B cell (primary cell): ENCODE data around the gene BNC2. TPM values are rescaled to one million over a fixed set of nuclear protein-coding genes. Genes with fewer than 3 reads are reported as not detected.

Experiments
- ATAC-seq: fragments of 200-7000 bp; cut with Tn5 transposase; one replicate; pipeline ENCODE4 v1.10.0; 2021; ENCODE audit warnings: low read depth, mild to moderate bottlenecking, moderate number of reproducible peaks, moderate library complexity
- CTCF ChIA-PET: fragments of 350-600 bp; sonication (Branson Sonifier 250); formaldehyde crosslinking; loops from one replicate; lab custom pipeline; 2021; ENCODE audit warnings: antibody characterized with exemption, inconsistent platforms; lab: Charles Lee
- POLR2A ChIA-PET: fragments of 350-600 bp; sonication (Branson Sonifier 250); formaldehyde crosslinking; loops from one replicate; lab custom pipeline; 2021; ENCODE audit warnings: antibody characterized with exemption; lab: Charles Lee
- DNase-seq: peaks from one replicate; pipeline ENCODE4 v3.0.0; 2013
- H2AFZ ChIP-seq: 2 replicates; pipeline ENCODE4 v1.6.1; 2012; ENCODE audit warnings: mild to moderate bottlenecking, low read depth, low read length; ENCODE audit not compliant: insufficient read depth, poor library complexity, severe bottlenecking
- H3K27ac ChIP-seq, 2 donors: 1 replicate in 1 of 2; 2 replicates in 1 of 2; pipeline ENCODE4 v1.5.1; 2012 to 2013; ENCODE audit warnings: low read length in 2 of 2, mild to moderate bottlenecking in 2 of 2, moderate library complexity in 1 of 2
- H3K27me3 ChIP-seq, 4 experiments: fragments of 200-600 bp in 1 of 4; sonication (generic) in 1 of 4; replicated peaks in 1 of 4; 1 replicate in 2 of 4; 2 replicates in 2 of 4; pipeline versions ENCODE4 v1.6.1 to v1.7.0; 2013 to 2016; ENCODE audit warnings: low read length in 3 of 4, mild to moderate bottlenecking in 2 of 4, mixed read lengths in 1 of 4, moderate library complexity in 1 of 4; ENCODE audit not compliant: insufficient read depth in 4 of 4, control insufficient read depth in 3 of 4; ENCODE audit errors: control extremely low read depth in 1 of 4
- H3K36me3 ChIP-seq, 2 experiments: replicated peaks in 1 of 2; 1 replicate in 1 of 2; 2 replicates in 1 of 2; pipeline versions ENCODE4 v1.6.1 to v1.7.1; 2013; ENCODE audit warnings: low read length in 1 of 2; ENCODE audit not compliant: insufficient read depth in 2 of 2, control insufficient read depth in 1 of 2; ENCODE audit errors: control extremely low read depth in 1 of 2, extremely low read depth in 1 of 2
- H3K4me1 ChIP-seq, 2 donors: fragments of 200-600 bp in 1 of 2; sonication (generic) in 1 of 2; 1 replicate in 1 of 2; 2 replicates in 1 of 2; pipeline versions ENCODE4 v1.5.1 to v1.6.1; 2013 to 2017; ENCODE audit warnings: low read length in 2 of 2; ENCODE audit not compliant: control insufficient read depth in 2 of 2, insufficient read depth in 2 of 2
- H3K4me2 ChIP-seq: replicated peaks from 2 replicates; pipeline ENCODE3; 2012; ENCODE audit warnings: mild to moderate bottlenecking, low read depth, low read length; ENCODE audit not compliant: poor library complexity, severe bottlenecking
- H3K4me3 ChIP-seq, 5 experiments: fragments of 200-600 bp in 1 of 5; sonication (generic) in 1 of 5; 1 replicate in 3 of 5; 2 replicates in 2 of 5; pipeline versions ENCODE4 v1.5.1 to v1.7.0; 2011 to 2016; ENCODE audit warnings: low read length in 4 of 5, mild to moderate bottlenecking in 4 of 5, low read depth in 2 of 5, control low read depth in 1 of 5, moderate library complexity in 1 of 5; ENCODE audit not compliant: insufficient read depth in 1 of 5; ENCODE audit errors: control extremely low read depth in 1 of 5, extremely low read depth in 1 of 5
- H3K79me2 ChIP-seq: fragments of 200-600 bp; sonication (generic); one replicate; pipeline ENCODE4 v1.6.0; 2016; ENCODE audit warnings: low read length; ENCODE audit not compliant: control insufficient read depth, insufficient read depth
- H3K9ac ChIP-seq: fragments of 200-600 bp; sonication (generic); 2 replicates; pipeline ENCODE4 v1.6.1; 2017; ENCODE audit warnings: mild to moderate bottlenecking, low read length, moderate library complexity
- H3K9me3 ChIP-seq, 3 donors: one replicate each; pipeline versions ENCODE4 v1.6.1 to v1.7.1; 2013; ENCODE audit warnings: low read length in 2 of 3; ENCODE audit not compliant: control insufficient read depth in 2 of 3, insufficient read depth in 1 of 3; ENCODE audit errors: control extremely low read depth in 1 of 3
- H4K20me1 ChIP-seq: 2 replicates; pipeline ENCODE4 v1.6.0; 2012; ENCODE audit warnings: mild to moderate bottlenecking, low read length; ENCODE audit not compliant: insufficient read depth, control insufficient read depth, poor library complexity, severe bottlenecking
- H3K27ac Mint-ChIP-seq: one replicate; pipeline ENCODE4 v1.8.0; 2021; ENCODE audit warnings: mixed read lengths
- H3K27me3 Mint-ChIP-seq: one replicate; pipeline ENCODE4 v1.8.0; 2021; ENCODE audit warnings: mixed read lengths
- H3K4me1 Mint-ChIP-seq: one replicate; pipeline ENCODE4 v1.8.0; 2021; ENCODE audit warnings: mixed read lengths
- H3K4me3 Mint-ChIP-seq: one replicate; pipeline ENCODE4 v1.8.0; 2021; ENCODE audit warnings: mixed read lengths
- H3K9me3 Mint-ChIP-seq: one replicate; pipeline ENCODE4 v1.8.0; 2022; ENCODE audit warnings: mixed read lengths; ENCODE audit not compliant: insufficient read depth
- EZH2 ChIP-seq: IDR thresholded peaks from 2 replicates; pipeline ENCODE4 v1.6.1; 2012; ENCODE audit warnings: borderline replicate concordance, low read depth, mild to moderate bottlenecking, moderate library complexity, low read length; ENCODE audit not compliant: insufficient read depth, poor library complexity, severe bottlenecking
- WGBS: methylation state at CpG from one replicate; pipeline ENCODE4 v1.1.5; 2013; ENCODE audit warnings: missing lambda C conversion rate; ENCODE audit not compliant: insufficient coverage; 5-methylcytosine and 5-hydroxymethylcytosine counted together
- intact Hi-C: fragments of 100-400 bp; cut with micrococcal nuclease; formaldehyde crosslinking; loops from one replicate; pipeline ENCODE4 v1.10.0; 2022
- polyA plus RNA-seq: library from polyadenylated mRNA; depleted of rRNA; stranded (reverse); fragments of >200 nt; gene quantifications from 2 replicates; pipeline ENCODE4 v1.2.3, GENCODE V29; 2012
- total RNA-seq, 2 donors: library from RNA; stranded (reverse); fragments of 120-200 nt in 1 of 2; gene quantifications; 1 replicate in 1 of 2; 2 replicates in 1 of 2; pipeline versions ENCODE4 v1.2.3 to v1.2.4, GENCODE V29; 2013 to 2022
- TF ChIP-seq, protein P1 (sequence below): fragments of 200-600 bp; IDR thresholded peaks from one replicate; pipeline ENCODE4 v1.8.0; 2022; ENCODE audit warnings: antibody characterized with exemption, mild to moderate bottlenecking

BNC2 gene
- total and polyA plus RNA-seq, 2 donors (not counting 1 experiment from before 2014, with no cell fraction given): 0.01 TPM; not detected in 1

DNA sequence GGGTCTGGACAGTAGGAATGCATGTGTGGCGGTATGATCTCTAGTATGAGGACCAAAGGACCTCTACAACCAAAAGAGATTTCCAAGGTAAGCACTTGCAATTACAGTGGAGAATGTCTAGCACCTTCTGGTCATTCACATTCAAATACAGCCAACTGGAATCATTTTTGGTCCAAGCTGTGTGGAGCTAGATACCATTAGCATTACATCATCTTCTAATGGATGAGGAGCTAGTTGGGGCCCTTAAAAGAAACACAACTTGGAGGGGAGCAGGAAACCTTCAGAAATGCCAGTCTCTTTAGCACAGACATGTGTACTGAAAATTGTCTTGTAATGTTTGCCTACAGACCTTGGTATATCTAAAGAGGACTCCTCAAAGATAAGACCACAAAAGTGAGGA lies 244.7 kb downstream of the BNC2 start:
- TF ChIP-seq, protein P1, sequence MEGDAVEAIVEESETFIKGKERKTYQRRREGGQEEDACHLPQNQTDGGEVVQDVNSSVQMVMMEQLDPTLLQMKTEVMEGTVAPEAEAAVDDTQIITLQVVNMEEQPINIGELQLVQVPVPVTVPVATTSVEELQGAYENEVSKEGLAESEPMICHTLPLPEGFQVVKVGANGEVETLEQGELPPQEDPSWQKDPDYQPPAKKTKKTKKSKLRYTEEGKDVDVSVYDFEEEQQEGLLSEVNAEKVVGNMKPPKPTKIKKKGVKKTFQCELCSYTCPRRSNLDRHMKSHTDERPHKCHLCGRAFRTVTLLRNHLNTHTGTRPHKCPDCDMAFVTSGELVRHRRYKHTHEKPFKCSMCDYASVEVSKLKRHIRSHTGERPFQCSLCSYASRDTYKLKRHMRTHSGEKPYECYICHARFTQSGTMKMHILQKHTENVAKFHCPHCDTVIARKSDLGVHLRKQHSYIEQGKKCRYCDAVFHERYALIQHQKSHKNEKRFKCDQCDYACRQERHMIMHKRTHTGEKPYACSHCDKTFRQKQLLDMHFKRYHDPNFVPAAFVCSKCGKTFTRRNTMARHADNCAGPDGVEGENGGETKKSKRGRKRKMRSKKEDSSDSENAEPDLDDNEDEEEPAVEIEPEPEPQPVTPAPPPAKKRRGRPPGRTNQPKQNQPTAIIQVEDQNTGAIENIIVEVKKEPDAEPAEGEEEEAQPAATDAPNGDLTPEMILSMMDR: no peak
- TF ChIP-seq EZH2: no peak
- H3K27ac ChIP-seq: no peak overlapping the region
- no peak for DNase-seq
- Mint-ChIP-seq H3K27ac (no peak overlapping the region), H3K4me3 (no peak overlapping the region), H3K27me3 (no peaks in the 10 kb centered on the region), H3K9me3 (peaks cover 2% of the 10 kb centered on the region), H3K4me1 (no peaks in the 10 kb centered on the region)
- no peaks in the 10 kb centered on the region for H4K20me1 ChIP-seq
- H3K79me2 ChIP-seq: no peaks in the 10 kb centered on the region
- no peaks in the 10 kb centered on the region for H3K4me1 ChIP-seq
- ATAC-seq: no peak
- WGBS: no CpG with 5 or more reads among the region's 1 CpG
- no peaks in the 10 kb centered on the region for H3K36me3 ChIP-seq
- ChIA-PET CTCF (no interaction called here), POLR2A (no interaction called here)
- H2AFZ ChIP-seq: no peak overlapping the region
- no peak overlapping the region for H3K9ac ChIP-seq
- intact Hi-C loops: no loop called here
- no peak overlapping the region for H3K4me3 ChIP-seq
- no peaks in the 10 kb centered on the region for H3K9me3 ChIP-seq
- no peaks in the 10 kb centered on the region for H3K27me3 ChIP-seq
- no peak overlapping the region for H3K4me2 ChIP-seq

GRCh38 chr9:16625161-16625631 lies 245.3 kb downstream of the BNC2 start:
- H2AFZ ChIP-seq: no peak overlapping the region

More at GRCh38 chr9:16625161-16625631, 245.3 kb downstream of the BNC2 start:
- ChIA-PET CTCF (no interaction called here), POLR2A (no interaction called here)
- Histone ChIP-seq H3K27ac (no peak overlapping the region), H3K4me3 (no peak overlapping the region), H3K79me2 (no peaks in the 10 kb centered on the region), H3K9me3 (no peaks in the 10 kb centered on the region), H3K9ac (no peak overlapping the region), H3K4me1 (no peaks in the 10 kb centered on the region), H3K36me3 (no peaks in the 10 kb centered on the region), H3K27me3 (no peaks in the 10 kb centered on the region), H3K4me2 (no peak overlapping the region), H4K20me1 (no peaks in the 10 kb centered on the region)
- Mint-ChIP-seq H3K9me3 (peaks cover 2% of the 10 kb centered on the region), H3K27ac (no peak overlapping the region), H3K4me1 (no peaks in the 10 kb centered on the region), H3K4me3 (no peak overlapping the region), H3K27me3 (no peaks in the 10 kb centered on the region)
- WGBS: no CpG with 5 or more reads among the region's 9 CpGs
- no peak for DNase-seq
- intact Hi-C loops: no loop called here
- no peak for TF ChIP-seq EZH2
- TF ChIP-seq, protein P1: no peak
- no peak for ATAC-seq
